NCI-H345 treated with DMSO at 0.1 percent for 48 hours (cell line): ENCODE measurements around the gene CNGA1.
"Not testable (repeated sequence)": the region's sequence is repeated elsewhere in the genome, so short reads cannot be mapped to it uniquely, and the experiment has no call there.

Experiments
- DNase-seq: peaks from one replicate; lab custom pipeline; 2025; ENCODE audit not compliant: unreplicated experiment; lab: John Stamatoyannopoulos, UW

The CNGA1 gene

DNA sequence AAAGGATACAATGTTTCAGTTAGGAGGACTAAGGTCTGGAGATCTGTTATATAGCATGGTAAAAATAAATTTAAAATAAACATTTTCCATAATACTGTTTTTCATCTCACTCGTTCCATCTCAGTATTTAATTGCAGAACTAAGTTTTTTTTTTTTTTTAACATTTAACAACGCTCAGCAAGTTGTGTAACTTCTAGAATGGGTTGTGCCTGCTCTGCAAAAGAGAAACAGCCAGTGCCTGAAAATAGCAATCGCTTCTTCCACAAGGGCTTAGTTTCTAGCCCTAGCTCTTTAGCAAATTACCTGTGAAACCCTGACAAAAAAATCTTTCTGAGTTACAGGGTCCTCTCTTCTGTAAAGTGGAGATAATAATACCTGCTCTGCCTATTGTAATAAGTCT, 41.9 kb downstream of the CNGA1 start:
- no peak for DNase-seq

GRCh38 chr4:47972721-47973120, 43.8 kb downstream of the CNGA1 start:
- no peak for DNase-seq

GRCh38 chr4:47972181-47972580, 44.3 kb downstream of the CNGA1 start:
- no peak for DNase-seq

DNA sequence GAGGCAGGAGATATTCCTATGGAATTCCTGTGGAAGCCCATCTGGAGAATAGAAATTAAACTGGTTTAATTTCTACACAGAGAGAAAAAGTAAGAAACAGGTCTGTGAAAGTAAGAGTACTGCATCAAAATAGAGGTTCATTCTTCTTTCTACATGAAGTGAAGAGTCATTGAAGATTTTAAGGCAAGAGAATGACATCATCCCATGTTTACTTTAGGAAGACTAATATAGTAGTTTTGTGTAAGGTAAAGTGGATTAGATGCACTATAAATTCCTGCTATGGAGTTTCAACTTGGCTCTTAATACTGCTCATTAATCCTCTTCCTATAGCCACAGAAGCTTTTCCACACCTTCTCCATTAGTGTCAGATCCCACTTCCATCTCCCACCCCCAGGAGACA, 47.6 kb downstream of the CNGA1 start:
- DNase-seq: no peak

DNA sequence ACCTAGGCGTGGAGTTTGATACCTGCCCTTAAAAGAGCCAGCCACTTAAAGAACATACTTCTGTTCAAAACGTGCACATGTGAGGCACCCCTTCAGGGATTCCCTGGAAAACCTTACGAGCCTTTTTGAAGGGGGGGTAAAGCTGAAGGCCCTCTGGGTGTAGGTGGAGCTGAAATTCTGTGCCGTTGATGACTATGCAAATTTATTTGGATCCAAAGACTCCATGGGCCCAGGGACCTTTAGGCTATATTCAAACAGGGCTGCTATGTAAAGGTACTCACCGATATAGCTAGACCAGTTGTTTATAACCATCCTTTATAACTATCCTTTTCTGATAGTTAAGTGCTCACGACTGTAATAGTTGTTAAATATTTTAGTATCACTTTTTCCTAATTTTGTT, 61.8 kb downstream of the CNGA1 start:
- no peak for DNase-seq

- no peak for DNase-seq
These were observed 62.2 kb downstream of the CNGA1 start for GRCh38 chr4:47954245-47954644.

DNA sequence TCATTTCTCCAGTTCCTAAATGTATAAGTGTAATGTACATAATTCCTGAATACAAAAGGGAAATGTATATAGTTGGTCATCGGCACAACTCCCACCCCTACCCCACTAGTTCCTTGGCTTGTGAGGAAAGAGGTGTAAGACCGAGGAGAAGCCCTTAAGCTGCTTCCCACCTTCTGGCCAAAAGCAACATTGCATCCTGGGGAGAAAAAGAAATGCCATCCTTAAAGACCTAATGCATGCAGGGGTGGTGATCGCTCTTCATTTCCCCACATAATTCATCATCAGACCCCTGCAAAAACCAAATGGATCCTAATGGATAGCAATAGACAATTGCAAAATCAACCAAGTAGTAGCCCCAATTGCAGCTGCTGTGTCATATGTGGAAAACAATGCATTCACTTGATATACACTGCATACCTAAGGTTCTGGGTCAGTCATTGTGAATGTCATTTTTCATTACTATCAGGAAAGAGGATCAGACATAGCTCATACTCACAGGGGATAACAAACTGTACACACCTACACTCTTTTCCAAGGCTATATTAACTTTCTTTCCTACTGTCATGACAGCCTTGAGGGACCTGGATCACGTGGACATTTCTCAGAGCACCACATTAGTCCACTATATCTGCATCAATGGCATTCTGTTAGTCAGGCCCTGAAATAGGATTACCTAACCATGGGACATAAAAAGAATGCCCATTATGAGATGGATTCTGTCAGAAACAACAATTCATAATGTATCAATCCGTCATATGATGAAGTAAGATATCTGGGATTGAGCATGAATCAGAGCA, 70.4 kb downstream of the CNGA1 start:
- DNase-seq: no peak

- no peak for DNase-seq
These were observed 74.2 kb downstream of the CNGA1 start for GRCh38 chr4:47942081-47942819.

- no peak for DNase-seq
These were observed 77.0 kb downstream of the CNGA1 start for GRCh38 chr4:47939456-47939855.

DNA sequence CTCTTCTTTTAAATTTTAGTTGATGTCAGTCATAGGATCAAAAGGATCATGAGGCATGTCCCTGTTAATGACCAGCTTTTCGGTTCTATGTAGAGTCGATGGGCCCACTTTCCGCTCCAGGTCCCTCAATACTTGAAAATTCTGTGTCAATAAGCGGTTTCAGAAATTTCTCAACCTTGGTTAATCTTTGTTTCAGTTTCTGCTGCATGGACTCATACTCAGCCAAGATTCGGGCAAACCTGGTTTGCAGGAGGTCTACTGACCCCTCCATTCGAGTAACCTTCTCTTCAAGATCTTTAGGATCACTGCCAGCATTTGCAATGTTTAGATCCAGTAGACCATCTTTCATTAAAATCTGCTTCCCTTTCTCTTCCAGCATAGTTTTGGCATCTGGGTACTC, 80.1 kb downstream of the CNGA1 start:
- DNase-seq: no peak

DNA sequence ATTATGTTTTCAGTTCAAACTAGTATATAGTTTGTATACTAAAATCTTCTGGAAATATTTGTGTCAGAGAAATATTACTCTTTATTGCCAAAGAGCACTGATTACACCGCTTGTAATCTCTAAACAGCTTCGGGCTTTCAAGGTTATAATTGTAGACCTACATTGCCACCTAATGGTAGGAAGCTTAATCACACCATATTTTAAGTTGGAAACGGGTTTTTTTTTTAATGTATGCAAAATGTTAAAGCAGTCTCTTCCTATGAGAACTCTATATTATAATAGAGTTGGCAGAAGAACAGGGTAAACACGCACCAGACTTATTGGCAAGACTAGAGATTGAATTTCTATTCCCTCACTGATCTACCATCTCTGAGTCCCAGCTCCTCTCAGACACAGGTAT, 82.6 kb downstream of the CNGA1 start:
- DNase-seq: no peak

DNA sequence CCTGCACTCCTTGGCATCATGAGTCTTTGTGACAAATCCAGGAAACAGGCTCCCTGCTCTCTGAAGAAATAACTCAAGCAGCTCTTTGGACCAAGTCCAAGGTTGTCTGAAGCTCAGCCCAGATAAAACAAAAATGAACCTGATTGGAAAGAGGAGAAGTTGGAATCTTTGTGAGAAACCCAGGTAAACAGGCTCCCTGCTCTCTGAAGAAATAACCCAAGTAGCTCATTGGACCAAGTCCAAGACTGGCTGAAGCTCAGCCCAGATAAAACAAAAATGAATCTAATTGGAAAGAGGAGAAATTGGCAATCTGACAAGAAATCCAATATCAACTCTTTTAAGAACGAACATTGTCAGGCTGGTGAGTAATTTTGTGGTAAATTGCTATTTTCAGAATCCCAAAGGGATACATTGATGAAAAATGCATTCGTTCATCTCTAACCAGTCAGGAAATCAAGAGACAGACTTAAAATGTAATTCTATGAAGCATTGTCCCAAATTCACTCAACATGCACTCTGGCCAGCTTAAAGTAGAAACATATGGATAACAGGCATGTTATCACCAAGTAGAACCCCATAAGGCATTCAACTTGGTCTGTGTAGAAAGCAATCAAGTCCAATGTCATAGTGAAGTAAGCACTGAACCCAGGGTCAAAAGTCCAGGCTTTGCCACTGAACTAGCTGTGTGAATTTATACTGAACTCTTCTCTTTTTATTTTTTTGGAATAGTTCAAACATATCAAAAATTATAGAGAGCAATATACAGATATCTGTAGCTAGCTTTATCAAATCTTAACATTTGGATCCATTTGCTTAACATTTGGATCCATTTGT, 85.3 kb downstream of the CNGA1 start:
- no peak for DNase-seq

DNA sequence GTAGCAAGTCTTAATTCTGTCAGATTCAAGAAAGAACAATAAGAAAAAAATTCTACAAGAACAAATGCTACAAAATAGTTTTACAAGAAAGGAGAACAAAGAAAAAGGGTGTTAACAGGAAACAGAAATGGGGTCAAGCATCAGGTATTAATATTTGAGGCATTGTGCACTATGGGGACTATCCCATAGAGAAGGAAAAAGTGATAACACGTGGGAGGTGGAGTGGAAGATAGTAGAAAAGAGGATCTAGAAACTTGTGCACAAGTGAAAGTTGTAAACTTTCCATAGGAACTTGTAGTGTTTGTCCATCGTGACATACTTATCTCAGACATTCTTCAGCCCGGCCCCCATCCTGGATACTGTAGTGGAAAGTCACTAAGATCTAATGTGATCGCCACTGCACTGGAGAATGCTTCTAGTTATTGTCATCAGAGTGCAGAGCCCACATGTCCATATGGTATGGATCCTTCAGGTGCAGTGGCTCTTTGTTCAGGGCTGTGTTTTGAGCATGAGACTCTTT, 86.7 kb downstream of the CNGA1 start:
- no peak for DNase-seq

DNA sequence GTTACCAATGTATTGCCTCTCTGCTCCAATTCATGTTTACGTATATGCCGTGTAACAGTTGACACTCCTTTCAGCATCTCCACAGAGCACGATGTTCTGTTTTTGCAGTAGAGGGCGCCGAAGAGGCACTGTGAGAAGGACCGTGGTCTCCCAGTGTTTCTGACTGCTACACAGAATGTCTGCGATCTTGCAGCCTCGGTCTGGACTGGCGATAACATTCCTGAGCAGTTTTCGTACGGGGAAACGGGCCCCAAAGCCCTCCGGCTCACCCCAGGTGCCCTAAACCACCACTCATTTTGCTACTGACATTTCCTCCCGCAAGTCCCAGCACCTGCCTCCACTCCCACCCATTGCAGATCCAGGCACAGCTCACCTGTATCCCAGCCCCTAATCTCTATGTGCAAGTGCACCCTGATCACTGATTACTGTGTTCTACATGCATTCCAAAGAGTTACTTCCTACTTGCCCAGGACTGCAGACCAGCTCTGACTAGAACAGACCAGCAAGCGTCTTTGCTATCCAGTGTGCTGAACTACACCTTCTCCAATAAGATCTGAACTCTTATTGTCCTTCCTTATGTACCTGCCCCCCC, 89.7 kb downstream of the CNGA1 start:
- no peak for DNase-seq

- DNase-seq: not testable (repeated sequence)
These were observed 93.2 kb downstream of the CNGA1 start for GRCh38 chr4:47923261-47923608.

- DNase-seq: not testable (repeated sequence)
These were observed 93.8 kb downstream of the CNGA1 start for GRCh38 chr4:47922436-47923260.

GRCh38 chr4:47917163-47917562, 99.3 kb downstream of the CNGA1 start:
- not testable (repeated sequence) for DNase-seq

- no peak for DNase-seq
These were observed 101.1 kb downstream of the CNGA1 start for GRCh38 chr4:47915378-47915777.

GRCh38 chr4:47914926-47915237, 101.6 kb downstream of the CNGA1 start:
- DNase-seq: no peak

- peak; percentile 69 for DNase-seq
These were observed 102.1 kb downstream of the CNGA1 start, which contains the start of gene NFXL1 for GRCh38 chr4:47914220-47914925. TSS of gene NFXL1 (minus strand) at chr4:47914583. CDS start at chr4:47914203, 380 bp downstream.
